BJ (cell line): Measurements from ENCODE around the gene MEGF9. TPM values are rescaled to one million over a fixed set of nuclear protein-coding genes. Genes with fewer than 3 reads are reported as not detected.
"Not testable (repeated sequence)": the region's sequence is repeated elsewhere in the genome, so short reads cannot be mapped to it uniquely, and the experiment has no call there.

Experiments
- CTCF ChIA-PET: fragments of 350-600 bp; formaldehyde crosslinking; extraction: SDS; loops from one replicate; lab custom pipeline; 2021; ENCODE audit warnings: antibody characterized with exemption, inconsistent platforms; lab: Yijun Ruan, JAX
- POLR2A ChIA-PET: fragments of 300-600 bp; sonication (Branson Sonifier 250); formaldehyde crosslinking; extraction: SDS; loops from one replicate; lab custom pipeline; 2021; ENCODE audit warnings: antibody characterized with exemption; lab: Charles Lee
- DNase-seq: peaks from one replicate; pipeline ENCODE4 v3.0.0-alpha.2; 2011; ENCODE audit warnings: low read depth
- H3K27me3 ChIP-seq: 2 replicates; pipeline ENCODE4 v1.6.0; 2011; ENCODE audit warnings: low read length; ENCODE audit not compliant: control insufficient read depth, insufficient read depth
- H3K36me3 ChIP-seq: 2 replicates; pipeline ENCODE4 v1.5.1; 2011; ENCODE audit warnings: low read length; ENCODE audit not compliant: control insufficient read depth, insufficient read depth
- H3K4me3 ChIP-seq: 2 replicates; pipeline ENCODE4 v1.5.1; 2011; ENCODE audit warnings: low read depth, mild to moderate bottlenecking, control low read depth, low read length
- polyA plus RNA-seq: library from polyadenylated mRNA; depleted of rRNA; stranded (reverse); fragments of >200 nt; gene quantifications from 2 replicates; pipeline ENCODE4 v1.2.3, GENCODE V29; 2011
- TF ChIP-seq, protein P1 (sequence below): IDR thresholded peaks from 2 replicates; pipeline ENCODE4 v1.5.1; 2011; ENCODE audit warnings: low read depth, mild to moderate bottlenecking, control low read depth, inconsistent platforms, low read length, moderate library complexity; ENCODE audit not compliant: insufficient read depth

MEGF9 gene
- polyA plus RNA-seq, 1 experiment, result 1.1 TPM

DNA sequence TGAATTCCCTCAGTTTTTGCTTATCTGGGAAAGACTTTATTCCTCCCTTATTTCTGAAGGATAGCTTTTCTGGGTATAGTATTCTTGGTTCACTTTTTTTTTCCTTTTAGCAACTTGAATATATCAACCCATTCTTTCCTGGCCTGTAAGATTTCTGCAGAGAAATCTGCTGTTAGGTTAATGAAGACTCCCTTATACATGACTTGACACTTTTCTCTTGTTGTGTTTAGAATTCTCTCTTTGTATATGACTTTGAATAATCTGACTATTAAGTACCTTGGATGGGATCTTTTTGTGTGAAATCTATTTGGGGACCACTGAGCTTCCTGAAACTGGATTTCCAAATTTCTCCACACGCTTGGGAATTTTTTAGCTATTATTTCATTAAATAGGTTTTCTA lies 79.3 kb downstream of the MEGF9 start:
- TF ChIP-seq, protein P1, sequence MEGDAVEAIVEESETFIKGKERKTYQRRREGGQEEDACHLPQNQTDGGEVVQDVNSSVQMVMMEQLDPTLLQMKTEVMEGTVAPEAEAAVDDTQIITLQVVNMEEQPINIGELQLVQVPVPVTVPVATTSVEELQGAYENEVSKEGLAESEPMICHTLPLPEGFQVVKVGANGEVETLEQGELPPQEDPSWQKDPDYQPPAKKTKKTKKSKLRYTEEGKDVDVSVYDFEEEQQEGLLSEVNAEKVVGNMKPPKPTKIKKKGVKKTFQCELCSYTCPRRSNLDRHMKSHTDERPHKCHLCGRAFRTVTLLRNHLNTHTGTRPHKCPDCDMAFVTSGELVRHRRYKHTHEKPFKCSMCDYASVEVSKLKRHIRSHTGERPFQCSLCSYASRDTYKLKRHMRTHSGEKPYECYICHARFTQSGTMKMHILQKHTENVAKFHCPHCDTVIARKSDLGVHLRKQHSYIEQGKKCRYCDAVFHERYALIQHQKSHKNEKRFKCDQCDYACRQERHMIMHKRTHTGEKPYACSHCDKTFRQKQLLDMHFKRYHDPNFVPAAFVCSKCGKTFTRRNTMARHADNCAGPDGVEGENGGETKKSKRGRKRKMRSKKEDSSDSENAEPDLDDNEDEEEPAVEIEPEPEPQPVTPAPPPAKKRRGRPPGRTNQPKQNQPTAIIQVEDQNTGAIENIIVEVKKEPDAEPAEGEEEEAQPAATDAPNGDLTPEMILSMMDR, result no peak
- Histone ChIP-seq H3K36me3 (no peaks in the 10 kb centered on the region), H3K27me3 (no peaks in the 10 kb centered on the region), H3K4me3 (no peak overlapping the region)
- DNase-seq, result no peak
- POLR2A ChIA-PET, result no interaction called here
- CTCF ChIA-PET, result no interaction called here

DNA sequence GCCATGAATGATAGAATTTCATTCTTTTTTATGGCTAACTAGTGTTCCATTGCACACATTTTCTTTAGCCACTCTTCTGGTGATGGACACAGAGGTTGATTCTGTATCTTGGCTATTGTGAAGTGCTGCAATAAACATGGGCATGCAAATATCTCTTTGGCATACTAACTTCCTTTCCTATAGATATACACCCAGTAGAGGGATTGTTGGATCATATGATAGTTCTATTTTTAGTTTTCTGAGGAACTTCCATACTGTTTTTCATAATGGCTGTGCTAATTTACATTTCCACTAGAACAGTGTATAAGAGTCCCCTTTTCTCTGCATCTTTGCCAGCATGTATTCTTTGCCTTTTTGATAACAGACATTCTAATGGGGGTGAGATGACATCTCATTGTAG lies 83.9 kb downstream of the MEGF9 start:
- no peak for DNase-seq
- POLR2A ChIA-PET, result no interaction called here
- CTCF ChIA-PET, result interaction anchor here (0.8 to 1.3 kb wide), 2 partner anchors 11 to 19 kb away, joined by 3 read pairs; no protein-coding TSS in a partner anchor

DNA sequence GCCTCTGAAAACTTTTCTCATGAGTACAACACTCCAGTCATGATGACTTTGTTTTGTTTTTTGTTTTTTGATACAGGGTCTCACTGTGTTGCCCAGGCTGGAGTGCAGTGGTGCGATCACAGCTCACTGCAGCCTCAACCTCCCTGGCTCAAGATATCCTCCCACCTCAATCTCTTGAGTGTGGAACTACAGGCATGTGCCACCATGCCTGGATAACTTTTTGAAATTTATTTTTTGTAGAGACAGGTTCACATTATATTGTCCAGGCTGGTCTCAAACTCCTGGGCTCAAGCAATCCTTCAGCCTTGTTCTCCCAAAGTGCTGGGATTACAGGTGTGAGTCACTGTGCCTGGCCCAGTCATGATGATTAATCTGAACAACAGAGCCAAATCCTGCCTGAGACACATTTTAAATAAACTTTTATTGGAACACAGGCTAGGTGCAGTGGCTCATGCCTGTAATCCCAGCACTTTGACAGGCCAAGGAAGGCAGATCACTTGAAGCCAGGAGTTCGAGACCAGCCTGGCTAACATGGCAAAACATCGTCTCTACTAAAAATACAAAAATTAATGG lies 85.3 kb downstream of the MEGF9 start:
- not testable (repeated sequence) for DNase-seq

More for the DNA sequence above, 83.9 kb downstream of the MEGF9 start:
- H3K36me3 ChIP-seq, result no peaks in the 10 kb centered on the region
- H3K27me3 ChIP-seq, result no peaks in the 10 kb centered on the region
- H3K4me3 ChIP-seq, result no peak overlapping the region
- TF ChIP-seq, protein P1, result no peak

GRCh38 chr9:120628207-120628924 lies 85.9 kb downstream of the MEGF9 start:
- POLR2A ChIA-PET, result no interaction called here
- no peak overlapping the region for H3K4me3 ChIP-seq
- CTCF ChIA-PET, result interaction anchor here (0.8 to 1.2 kb wide), 3 partner anchors 9 to 15 kb away, joined by 3 to 6 read pairs (median 3); no protein-coding TSS in a partner anchor
- no peaks in the 10 kb centered on the region for H3K36me3 ChIP-seq
- TF ChIP-seq, protein P1, result no peak
- H3K27me3 ChIP-seq, result no peaks in the 10 kb centered on the region
- no peak for DNase-seq

More for the DNA sequence above, 85.3 kb downstream of the MEGF9 start:
- CTCF ChIA-PET, result interaction anchor here (0.8 to 1.2 kb wide), 2 partner anchors 9 to 11 kb away, joined by 3 to 6 read pairs; no protein-coding TSS in a partner anchor
- H3K4me3 ChIP-seq, POLR2A ChIA-PET, H3K36me3 ChIP-seq, H3K27me3 ChIP-seq: not testable (repeated sequence)

DNA sequence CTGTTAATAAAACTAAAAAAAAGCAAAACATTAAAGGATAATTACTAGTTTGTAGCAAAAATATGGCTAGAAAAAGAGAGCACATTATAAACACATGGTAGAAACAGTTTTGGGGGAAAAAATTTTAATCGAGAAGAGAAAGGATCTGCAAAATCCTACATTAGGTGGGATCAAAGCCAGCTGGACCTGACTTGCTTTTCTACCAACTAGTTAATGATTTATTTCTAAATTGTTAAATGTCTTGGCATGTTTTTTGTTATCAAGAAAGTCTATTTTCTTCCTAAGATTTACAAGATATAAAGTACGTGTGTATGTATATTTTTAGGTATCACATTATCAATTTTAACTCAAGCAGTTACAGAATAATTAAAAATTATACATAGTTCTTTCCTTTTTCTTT lies 87.2 kb downstream of the MEGF9 start:
- Histone ChIP-seq H3K4me3 (no peak overlapping the region), H3K27me3 (no peaks in the 10 kb centered on the region), H3K36me3 (no peaks in the 10 kb centered on the region)
- ChIA-PET CTCF (interaction anchor here (2.1 kb wide), 1 partner anchor 9 kb away, joined by 4 read pairs; no protein-coding TSS in a partner anchor), POLR2A (no interaction called here)
- TF ChIP-seq, protein P1, result no peak
- no peak for DNase-seq
